Measurements from ENCODE around the gene SUFU. TPM values are rescaled to one million over a fixed set of nuclear protein-coding genes. Genes with fewer than 3 reads are reported as not detected.

The SUFU gene
- total RNA-seq, 3 donors from 2014 or later (not counting 1 experiment from before 2014, with no cell fraction given) = 8.2 to 13.0 (median 11.5) TPM

DNA sequence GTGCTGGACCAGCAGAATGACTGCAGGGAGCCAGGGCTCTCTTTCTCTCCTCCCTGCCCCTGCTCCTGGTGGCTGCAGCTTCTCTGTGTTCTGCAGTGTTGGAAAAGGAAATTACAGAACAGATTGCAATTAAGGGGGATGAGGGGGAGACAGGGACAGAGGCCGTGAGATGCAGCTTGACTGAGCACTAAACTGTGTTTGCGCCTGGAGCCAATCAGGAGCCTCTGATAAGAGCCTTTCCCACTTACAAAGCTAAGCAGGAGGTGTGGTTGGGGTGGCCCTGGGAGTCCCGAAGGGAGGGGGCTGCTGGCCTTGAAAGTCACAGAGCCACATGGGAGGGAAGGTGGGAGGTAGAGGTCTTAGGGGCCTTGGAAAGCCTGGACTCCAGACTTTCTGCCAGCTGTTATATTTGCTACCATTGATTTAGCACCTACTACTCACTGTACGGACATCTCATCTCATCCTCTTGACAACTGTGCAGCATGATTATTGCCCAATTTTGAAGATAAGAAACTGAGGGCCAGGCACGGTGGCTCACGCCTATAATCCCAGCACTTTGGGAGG, 167.2 kb downstream of the SUFU start:
- Mint-ChIP-seq H3K27me3 (ENCODE audit: low read depth in 2 of 2) (no peaks in the 10 kb centered on the region), H3K4me3 (no peak overlapping the region), H3K9me3 (no peaks in the 10 kb centered on the region), H3K36me3 (no peaks in the 10 kb centered on the region), H3K27ac (no peak overlapping the region), H3K4me1 (peaks cover 26 to 39% of the 10 kb centered on the region in 2 donors)
- no peaks in the 10 kb centered on the region for H3K36me3 ChIP-seq (ENCODE audit: control insufficient read depth, insufficient read depth, low read length)
- ATAC-seq = no peak
- no peaks in the 10 kb centered on the region for H3K27me3 ChIP-seq (ENCODE audit: control insufficient read depth, insufficient read depth, low read length)
- H3K27ac ChIP-seq (ENCODE audit: low read length) = no peak overlapping the region
- intact Hi-C loops (cut with micrococcal nuclease) = no loop called here
- WGBS (ENCODE audit: insufficient coverage) = 94% methylated on average over 6 of the region's 6 CpGs
- TF ChIP-seq, protein P1, sequence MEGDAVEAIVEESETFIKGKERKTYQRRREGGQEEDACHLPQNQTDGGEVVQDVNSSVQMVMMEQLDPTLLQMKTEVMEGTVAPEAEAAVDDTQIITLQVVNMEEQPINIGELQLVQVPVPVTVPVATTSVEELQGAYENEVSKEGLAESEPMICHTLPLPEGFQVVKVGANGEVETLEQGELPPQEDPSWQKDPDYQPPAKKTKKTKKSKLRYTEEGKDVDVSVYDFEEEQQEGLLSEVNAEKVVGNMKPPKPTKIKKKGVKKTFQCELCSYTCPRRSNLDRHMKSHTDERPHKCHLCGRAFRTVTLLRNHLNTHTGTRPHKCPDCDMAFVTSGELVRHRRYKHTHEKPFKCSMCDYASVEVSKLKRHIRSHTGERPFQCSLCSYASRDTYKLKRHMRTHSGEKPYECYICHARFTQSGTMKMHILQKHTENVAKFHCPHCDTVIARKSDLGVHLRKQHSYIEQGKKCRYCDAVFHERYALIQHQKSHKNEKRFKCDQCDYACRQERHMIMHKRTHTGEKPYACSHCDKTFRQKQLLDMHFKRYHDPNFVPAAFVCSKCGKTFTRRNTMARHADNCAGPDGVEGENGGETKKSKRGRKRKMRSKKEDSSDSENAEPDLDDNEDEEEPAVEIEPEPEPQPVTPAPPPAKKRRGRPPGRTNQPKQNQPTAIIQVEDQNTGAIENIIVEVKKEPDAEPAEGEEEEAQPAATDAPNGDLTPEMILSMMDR (IDR thresholded peaks at IDR 0.05) = no peak
- DNase-seq = no peak
- H3K4me3 ChIP-seq (ENCODE audit: low read length) = no peak overlapping the region
- H3K9me3 ChIP-seq (ENCODE audit: control insufficient read depth, insufficient read depth, low read length) = no peaks in the 10 kb centered on the region
- peaks cover 37% of the 10 kb centered on the region for H3K4me1 ChIP-seq (ENCODE audit: control insufficient read depth, insufficient read depth, low read length)

DNA sequence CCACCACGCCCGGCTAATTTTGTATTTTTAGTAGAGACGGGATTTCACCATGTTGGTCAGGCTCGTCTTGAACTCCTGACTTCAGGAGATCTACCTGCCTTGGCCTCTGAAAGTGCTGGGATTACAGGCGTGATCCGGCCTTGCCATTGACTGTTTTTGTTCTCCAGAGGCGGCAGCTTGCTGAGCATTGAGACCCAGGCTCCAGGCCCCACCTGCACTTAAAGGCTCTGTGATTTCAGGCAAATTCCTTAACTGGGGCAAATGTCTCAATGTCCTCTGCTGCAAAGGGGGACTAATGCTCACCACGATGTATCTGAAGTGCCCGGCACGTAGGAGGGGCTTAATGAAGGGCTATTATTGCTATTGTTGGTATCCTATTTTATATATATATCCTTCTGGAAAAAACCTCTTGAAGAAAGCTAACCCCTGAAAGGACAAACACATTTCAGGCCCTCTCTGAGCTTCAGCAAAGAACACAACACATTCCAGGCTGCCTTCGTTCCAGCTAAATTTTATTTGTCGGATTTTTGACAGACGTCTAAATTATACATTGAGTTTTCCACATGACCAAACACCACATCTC, 169.6 kb downstream of the SUFU start:
- no peak overlapping the region for H3K4me3 ChIP-seq (ENCODE audit: low read length)
- peak overlapping the region; percentile 77 for H3K27ac ChIP-seq (ENCODE audit: low read length)
- no peaks in the 10 kb centered on the region for H3K9me3 Mint-ChIP-seq
- peak overlapping the region; percentile 85 for H3K27ac Mint-ChIP-seq
- 87% methylated on average over 11 of the region's 13 CpGs for WGBS (ENCODE audit: insufficient coverage)
- ATAC-seq (no peak), DNase-seq (no peak)
- no peaks in the 10 kb centered on the region for H3K36me3 ChIP-seq (ENCODE audit: control insufficient read depth, insufficient read depth, low read length)
- H3K4me3 Mint-ChIP-seq = peak overlapping the region; percentile 91
- TF ChIP-seq, protein P1 (IDR thresholded peaks at IDR 0.05) = no peak
- no peaks in the 10 kb centered on the region for H3K27me3 ChIP-seq (ENCODE audit: control insufficient read depth, insufficient read depth, low read length)
- intact Hi-C loops (cut with micrococcal nuclease) = no loop called here
- no peaks in the 10 kb centered on the region for H3K9me3 ChIP-seq (ENCODE audit: control insufficient read depth, insufficient read depth, low read length)
- H3K4me1 ChIP-seq (ENCODE audit: control insufficient read depth, insufficient read depth, low read length) = peaks cover 48% of the 10 kb centered on the region
- H3K36me3 Mint-ChIP-seq = no peaks in the 10 kb centered on the region
- peaks cover 26 to 38% of the 10 kb centered on the region in 2 donors for H3K4me1 Mint-ChIP-seq
- H3K27me3 Mint-ChIP-seq (ENCODE audit: low read depth in 2 of 2) = no peaks in the 10 kb centered on the region

DNA sequence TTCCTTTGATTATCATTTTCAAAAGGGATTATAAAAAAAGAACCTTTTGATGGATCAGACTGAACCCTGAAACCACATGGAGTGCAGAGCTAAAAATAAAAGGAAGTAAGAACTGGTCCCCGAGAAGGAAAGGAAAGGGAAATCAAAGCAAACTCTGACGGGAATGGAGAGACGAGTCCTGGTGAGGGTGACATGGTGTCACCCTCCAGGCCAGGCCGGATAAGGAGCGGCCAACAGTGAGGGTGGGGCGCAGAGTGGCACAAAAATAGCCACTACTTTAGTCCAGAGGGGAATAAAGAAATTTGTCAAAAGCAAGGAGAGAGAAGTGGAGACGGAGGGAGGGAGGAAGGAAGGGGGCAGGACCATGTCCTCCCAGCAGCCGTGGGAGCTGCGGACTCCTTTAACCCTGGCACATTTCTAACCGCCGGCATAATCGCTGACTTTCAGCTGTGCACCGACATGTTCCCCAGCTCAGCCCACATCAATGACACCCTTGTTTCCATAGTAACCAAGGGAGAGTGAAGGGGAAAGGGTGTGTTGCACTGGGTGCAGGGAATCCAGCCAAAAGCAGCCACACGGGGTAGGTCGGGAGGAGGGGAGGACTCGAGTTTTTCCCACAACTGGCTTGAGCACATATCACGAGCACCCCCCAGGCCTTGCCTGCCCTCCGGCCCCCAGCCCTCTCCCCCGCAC, 170.2 kb downstream of the SUFU start:
- H3K9me3 ChIP-seq (ENCODE audit: control insufficient read depth, insufficient read depth, low read length) = no peaks in the 10 kb centered on the region
- H3K36me3 ChIP-seq (ENCODE audit: control insufficient read depth, insufficient read depth, low read length) = no peaks in the 10 kb centered on the region
- peaks cover 52% of the 10 kb centered on the region for H3K4me1 ChIP-seq (ENCODE audit: control insufficient read depth, insufficient read depth, low read length)
- peak; percentile 77 to 86 (median 85) for ATAC-seq
- H3K36me3 Mint-ChIP-seq = no peaks in the 10 kb centered on the region
- peak overlapping the region; percentile 77 for H3K27ac ChIP-seq (ENCODE audit: low read length)
- intact Hi-C loops (cut with micrococcal nuclease) = loop anchor here (2.0 kb wide), 2 partner anchors 13 to 27 kb away; no protein-coding TSS in a partner anchor
- H3K27me3 Mint-ChIP-seq (ENCODE audit: low read depth in 2 of 2) = no peaks in the 10 kb centered on the region
- peak overlapping the region; percentile 25 for H3K4me3 ChIP-seq (ENCODE audit: low read length)
- H3K4me3 Mint-ChIP-seq = peak overlapping the region; percentile 91
- peaks cover 33 to 43% of the 10 kb centered on the region in 2 donors for H3K4me1 Mint-ChIP-seq
- H3K27ac Mint-ChIP-seq = peak overlapping the region; percentile 85
- peak; percentile 41 to 91 for DNase-seq
- WGBS (ENCODE audit: insufficient coverage) = 7% methylated on average over 17 of the region's 19 CpGs
- H3K9me3 Mint-ChIP-seq = no peaks in the 10 kb centered on the region
- no peaks in the 10 kb centered on the region for H3K27me3 ChIP-seq (ENCODE audit: control insufficient read depth, insufficient read depth, low read length)
- TF ChIP-seq, protein P1 (IDR thresholded peaks at IDR 0.05) = no peak
